ENCODE data around the gene DST. TPM values are rescaled to one million over a fixed set of nuclear protein-coding genes. Genes with fewer than 3 reads are reported as not detected.

The DST gene
- total RNA-seq, 1 donor from 2014 or later = 6.0 TPM

DNA sequence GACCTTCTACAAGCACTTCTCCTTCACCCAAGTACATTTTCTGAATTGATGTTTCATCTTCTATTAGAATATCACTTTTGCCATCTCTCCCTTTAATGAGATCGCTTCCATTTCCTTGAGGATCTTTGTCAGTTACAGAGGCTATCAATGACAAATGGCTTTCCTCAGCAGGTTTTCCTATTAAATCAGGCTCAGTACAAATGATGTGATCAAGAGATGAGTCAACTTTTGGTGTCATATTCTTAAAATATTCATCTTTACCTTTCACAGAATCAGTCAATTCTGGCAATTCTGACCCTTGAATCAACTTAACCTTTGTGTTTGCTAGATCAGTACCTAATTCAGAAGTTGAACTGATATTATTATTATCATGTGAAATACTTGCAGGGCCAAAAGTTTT lies 37.3 kb downstream of the DST start:
- Mint-ChIP-seq H3K27ac (no peak overlapping the region), H3K4me1 (ENCODE audit: low read depth) (no peaks in the 10 kb centered on the region), H3K4me3 (no peak overlapping the region), H3K36me3 (ENCODE audit: low read depth) (no peaks in the 10 kb centered on the region), H3K27me3 (ENCODE audit: insufficient read depth) (peaks cover 13% of the 10 kb centered on the region), H3K9me3 (no peaks in the 10 kb centered on the region)
- DNase-seq (ENCODE audit: low spot score) = no peak
- intact Hi-C loops (cut with micrococcal nuclease) = no loop called here

DNA sequence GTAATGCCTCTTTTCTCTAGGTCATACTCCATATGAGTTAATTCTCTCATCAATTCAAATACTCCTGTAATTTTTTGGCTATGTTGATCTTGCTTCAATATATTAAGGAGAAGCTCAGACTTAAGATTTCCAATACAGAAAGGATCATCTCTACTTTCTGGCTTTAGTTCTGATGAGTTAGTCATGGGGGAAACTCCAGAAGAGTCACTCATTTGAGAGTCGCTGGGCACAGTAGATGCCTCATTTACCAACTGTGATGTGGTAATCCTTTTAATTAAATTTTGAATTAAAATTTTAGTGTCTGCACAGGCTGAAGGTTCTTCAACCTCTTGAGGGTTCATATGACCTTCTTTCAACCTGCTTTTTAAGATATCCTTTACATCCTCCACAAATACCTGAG lies 38.5 kb downstream of the DST start:
- DNase-seq (ENCODE audit: low spot score) = no peak
- peaks cover 13% of the 10 kb centered on the region for H3K27me3 Mint-ChIP-seq (ENCODE audit: insufficient read depth)
- no peak overlapping the region for H3K27ac Mint-ChIP-seq
- no peaks in the 10 kb centered on the region for H3K4me1 Mint-ChIP-seq (ENCODE audit: low read depth)
- intact Hi-C loops (cut with micrococcal nuclease) = no loop called here
- no peak overlapping the region for H3K4me3 Mint-ChIP-seq
- no peaks in the 10 kb centered on the region for H3K36me3 Mint-ChIP-seq (ENCODE audit: low read depth)
- no peaks in the 10 kb centered on the region for H3K9me3 Mint-ChIP-seq

DNA sequence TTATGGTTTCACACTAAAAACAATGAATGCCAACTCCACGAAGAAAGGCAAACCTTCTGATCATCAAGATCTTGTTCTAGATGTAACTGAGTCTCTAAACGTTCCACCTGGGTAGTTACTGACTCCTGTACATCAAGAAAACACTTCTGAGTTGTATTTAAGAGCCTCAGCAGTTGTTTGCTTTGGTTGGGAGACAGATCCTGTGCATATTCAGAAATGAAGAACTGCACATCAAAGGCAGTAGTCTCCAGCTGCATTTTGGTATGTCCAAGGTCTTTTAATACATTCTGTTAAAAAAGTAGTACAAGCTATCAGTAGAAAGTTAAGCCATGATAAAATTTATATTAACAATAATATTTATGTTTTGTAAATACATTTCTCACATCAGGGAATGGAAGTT lies 41.3 kb downstream of the DST start:
- no peak for DNase-seq (ENCODE audit: low spot score)
- no peaks in the 10 kb centered on the region for H3K4me1 Mint-ChIP-seq (ENCODE audit: low read depth)
- intact Hi-C loops (cut with micrococcal nuclease) = no loop called here
- peaks cover 10% of the 10 kb centered on the region for H3K27me3 Mint-ChIP-seq (ENCODE audit: insufficient read depth)
- no peak overlapping the region for H3K27ac Mint-ChIP-seq
- H3K9me3 Mint-ChIP-seq = no peaks in the 10 kb centered on the region
- no peaks in the 10 kb centered on the region for H3K36me3 Mint-ChIP-seq (ENCODE audit: low read depth)
- no peak overlapping the region for H3K4me3 Mint-ChIP-seq

DNA sequence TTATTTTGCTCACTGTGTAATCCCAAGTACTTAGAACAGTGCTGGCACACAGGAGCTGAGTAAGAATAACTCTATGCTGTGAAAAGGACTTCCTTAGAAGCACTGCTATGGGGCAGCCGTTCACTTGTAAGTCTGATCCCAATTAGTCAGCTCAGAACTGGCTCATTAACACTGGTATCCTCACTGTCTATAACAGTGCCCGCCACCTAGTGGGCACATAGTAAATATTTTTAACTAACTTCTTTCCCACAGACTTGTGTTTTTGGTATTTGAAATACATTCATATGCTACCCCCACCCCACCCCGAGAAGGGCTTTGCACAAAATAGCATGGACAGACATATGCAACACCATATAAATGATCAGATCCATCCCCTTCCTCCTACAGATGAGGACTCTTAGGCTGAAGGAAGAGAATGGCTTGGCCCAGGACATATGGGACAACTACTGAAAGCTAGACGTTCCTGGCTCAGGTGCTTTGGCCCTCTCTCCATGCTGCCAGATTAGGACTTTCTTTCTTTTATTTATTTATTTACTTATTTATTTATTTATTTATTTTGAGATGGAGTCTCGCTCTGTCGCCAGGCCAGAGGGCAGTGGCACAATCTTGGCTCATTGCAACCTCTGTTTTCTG lies 47.1 kb downstream of the DST start:
- H3K4me3 Mint-ChIP-seq = no peak overlapping the region
- H3K27me3 Mint-ChIP-seq (ENCODE audit: insufficient read depth) = peaks cover 1% of the 10 kb centered on the region
- peaks cover 29% of the 10 kb centered on the region for H3K4me1 Mint-ChIP-seq (ENCODE audit: low read depth)
- H3K9me3 Mint-ChIP-seq = no peaks in the 10 kb centered on the region
- peak; percentile 17 for DNase-seq (ENCODE audit: low spot score)
- intact Hi-C loops (cut with micrococcal nuclease) = loop anchor here (2.0 to 5.0 kb wide), 3 partner anchors 295 to 613 kb away; partner anchors contain the start of gene KIAA1586
- no peak overlapping the region for H3K27ac Mint-ChIP-seq
- H3K36me3 Mint-ChIP-seq (ENCODE audit: low read depth) = no peaks in the 10 kb centered on the region

DNA sequence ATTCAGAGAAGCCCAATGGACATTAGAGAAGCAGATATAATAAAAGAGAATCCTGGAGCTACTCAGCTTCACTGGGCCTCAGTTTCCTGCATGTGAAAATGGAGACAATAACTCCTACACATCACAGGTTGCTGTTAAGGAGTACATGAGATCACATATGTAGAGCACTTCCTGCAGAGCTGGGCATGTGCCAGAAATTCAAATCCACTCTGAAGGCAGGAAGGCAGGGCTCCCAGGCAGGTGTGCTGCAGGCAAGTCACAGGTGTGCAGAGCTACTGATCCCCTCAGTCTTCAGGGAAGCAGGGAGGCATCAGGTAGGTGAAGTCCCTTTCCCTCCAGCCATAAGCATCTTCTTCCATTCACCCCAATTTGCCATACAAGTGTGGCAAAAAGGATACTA lies 48.0 kb downstream of the DST start:
- no peak overlapping the region for H3K4me3 Mint-ChIP-seq
- no peaks in the 10 kb centered on the region for H3K9me3 Mint-ChIP-seq
- no peak overlapping the region for H3K27ac Mint-ChIP-seq
- H3K4me1 Mint-ChIP-seq (ENCODE audit: low read depth) = peaks cover 29% of the 10 kb centered on the region
- H3K36me3 Mint-ChIP-seq (ENCODE audit: low read depth) = no peaks in the 10 kb centered on the region
- intact Hi-C loops (cut with micrococcal nuclease) = loop anchor here (1.0 to 5.0 kb wide), 5 partner anchors 136 to 722 kb away; partner anchors contain the start of gene KIAA1586
- no peak for DNase-seq (ENCODE audit: low spot score)
- peaks cover 2% of the 10 kb centered on the region for H3K27me3 Mint-ChIP-seq (ENCODE audit: insufficient read depth)

DNA sequence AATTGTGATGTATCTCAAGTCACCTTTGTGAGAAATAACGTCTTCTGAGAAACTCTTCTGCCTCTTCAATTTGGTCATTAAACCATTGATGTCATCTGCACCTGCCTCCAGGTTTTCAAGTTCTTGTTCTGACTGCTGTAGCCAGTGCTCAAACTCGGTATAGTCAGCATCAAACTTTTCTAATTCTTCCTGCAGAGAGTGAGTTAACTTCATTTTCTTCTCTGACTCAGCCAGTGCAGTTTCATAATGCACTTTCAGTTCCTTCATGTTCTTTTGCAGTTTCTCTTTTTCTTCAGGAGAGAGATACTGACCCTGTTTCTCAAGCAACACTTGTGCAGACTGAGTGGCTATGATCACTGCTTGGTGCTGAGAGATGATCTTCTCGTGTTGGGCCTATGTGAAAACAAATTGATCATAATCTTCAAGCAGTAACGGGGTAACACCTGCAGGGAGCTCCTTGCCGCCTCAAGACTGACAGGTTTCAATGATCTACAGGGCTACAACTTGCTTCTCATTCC lies 48.8 kb downstream of the DST start:
- intact Hi-C loops (cut with micrococcal nuclease) = loop anchor here (1.0 to 2.0 kb wide), 7 partner anchors 24 to 722 kb away; no protein-coding TSS in a partner anchor
- no peaks in the 10 kb centered on the region for H3K9me3 Mint-ChIP-seq
- H3K36me3 Mint-ChIP-seq (ENCODE audit: low read depth) = no peaks in the 10 kb centered on the region
- peak overlapping the region; percentile 52 for H3K4me3 Mint-ChIP-seq
- peaks cover 29% of the 10 kb centered on the region for H3K4me1 Mint-ChIP-seq (ENCODE audit: low read depth)
- H3K27me3 Mint-ChIP-seq (ENCODE audit: insufficient read depth) = peaks cover 2% of the 10 kb centered on the region
- peak; percentile 23 for DNase-seq (ENCODE audit: low spot score)
- H3K27ac Mint-ChIP-seq = peak overlapping the region; percentile 52

DNA sequence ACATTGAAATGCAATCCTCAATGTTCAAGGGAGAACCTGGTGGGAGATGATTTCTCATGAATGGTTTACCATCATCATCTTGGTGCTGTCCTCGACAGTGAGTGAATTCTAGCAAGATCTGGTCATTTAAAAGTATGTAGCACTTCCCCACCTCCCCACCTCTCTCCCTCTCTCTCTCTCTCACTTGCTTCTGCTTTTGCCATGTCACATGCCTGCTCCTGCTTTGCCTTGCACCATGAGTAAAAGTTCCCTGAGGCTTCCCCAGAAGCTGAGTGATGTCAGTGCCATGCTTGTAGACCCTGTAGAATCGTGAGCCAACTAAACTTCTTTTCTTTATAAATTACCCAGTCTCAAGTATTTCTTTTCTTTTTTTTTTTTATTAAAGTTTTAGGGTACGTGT lies 60.5 kb downstream of the DST start:
- H3K27ac Mint-ChIP-seq = no peak overlapping the region
- no peak for DNase-seq (ENCODE audit: low spot score)
- no peaks in the 10 kb centered on the region for H3K4me1 Mint-ChIP-seq (ENCODE audit: low read depth)
- intact Hi-C loops (cut with micrococcal nuclease) = no loop called here
- H3K9me3 Mint-ChIP-seq = no peaks in the 10 kb centered on the region
- H3K36me3 Mint-ChIP-seq (ENCODE audit: low read depth) = no peaks in the 10 kb centered on the region
- no peak overlapping the region for H3K4me3 Mint-ChIP-seq
- no peaks in the 10 kb centered on the region for H3K27me3 Mint-ChIP-seq (ENCODE audit: insufficient read depth)

DNA sequence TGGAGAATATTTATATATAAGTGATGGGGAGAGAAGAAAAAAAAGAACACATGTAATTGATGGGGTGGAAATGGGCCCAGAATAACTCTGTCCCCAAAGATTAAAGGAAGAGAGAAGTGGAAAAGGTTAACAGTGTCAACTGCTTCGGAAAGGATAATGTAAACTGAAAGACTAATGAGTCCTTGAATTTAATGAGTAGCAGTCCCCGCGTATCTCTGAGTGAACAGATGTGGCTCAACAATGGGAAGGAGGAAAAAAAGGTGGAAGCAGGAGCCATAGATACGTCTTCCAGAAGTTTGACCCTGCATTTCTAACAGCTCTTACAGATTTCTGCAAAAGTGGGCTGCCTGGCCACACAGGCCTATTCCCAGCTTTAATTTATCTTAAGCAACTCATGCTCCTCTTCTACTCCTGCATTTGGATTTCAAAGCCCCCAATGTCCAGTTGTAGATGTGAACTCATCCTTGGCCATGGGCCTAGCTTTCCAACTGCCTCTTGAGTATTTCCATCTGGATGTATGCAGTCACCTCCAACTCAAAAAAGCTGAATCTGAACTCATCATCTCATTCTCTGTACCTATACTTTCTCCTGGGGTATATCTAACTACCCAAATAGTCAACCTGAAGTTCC lies 61.3 kb downstream of the DST start:
- H3K36me3 Mint-ChIP-seq (ENCODE audit: low read depth) = no peaks in the 10 kb centered on the region
- H3K27me3 Mint-ChIP-seq (ENCODE audit: insufficient read depth) = no peaks in the 10 kb centered on the region
- H3K4me1 Mint-ChIP-seq (ENCODE audit: low read depth) = no peaks in the 10 kb centered on the region
- H3K9me3 Mint-ChIP-seq = no peaks in the 10 kb centered on the region
- intact Hi-C loops (cut with micrococcal nuclease) = no loop called here
- no peak for DNase-seq (ENCODE audit: low spot score)
- no peak overlapping the region for H3K27ac Mint-ChIP-seq
- no peak overlapping the region for H3K4me3 Mint-ChIP-seq

DNA sequence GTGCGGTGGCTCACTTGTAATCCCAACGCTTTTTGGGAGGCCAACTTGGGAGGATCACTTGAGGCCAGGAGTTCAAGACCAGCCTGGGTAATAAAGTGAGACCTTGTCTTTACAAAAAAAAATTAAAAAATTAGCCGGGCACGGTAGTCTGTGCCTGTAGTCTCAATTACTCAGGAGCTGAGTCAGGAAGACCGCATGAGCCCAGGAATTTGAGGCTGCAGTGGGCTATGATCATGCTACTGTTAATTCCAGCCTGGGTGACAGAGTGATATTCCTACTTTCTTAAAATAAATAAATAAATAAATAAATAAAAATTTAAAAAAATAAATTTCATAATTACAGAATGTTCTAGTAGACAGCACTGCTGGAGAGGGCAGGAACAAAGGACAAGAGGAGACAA lies 62.4 kb downstream of the DST start:
- Mint-ChIP-seq H3K4me1 (ENCODE audit: low read depth) (no peaks in the 10 kb centered on the region), H3K4me3 (no peak overlapping the region), H3K9me3 (no peaks in the 10 kb centered on the region), H3K27me3 (ENCODE audit: insufficient read depth) (no peaks in the 10 kb centered on the region), H3K27ac (no peak overlapping the region), H3K36me3 (ENCODE audit: low read depth) (no peaks in the 10 kb centered on the region)
- no peak for DNase-seq (ENCODE audit: low spot score)
- intact Hi-C loops (cut with micrococcal nuclease) = no loop called here

DNA sequence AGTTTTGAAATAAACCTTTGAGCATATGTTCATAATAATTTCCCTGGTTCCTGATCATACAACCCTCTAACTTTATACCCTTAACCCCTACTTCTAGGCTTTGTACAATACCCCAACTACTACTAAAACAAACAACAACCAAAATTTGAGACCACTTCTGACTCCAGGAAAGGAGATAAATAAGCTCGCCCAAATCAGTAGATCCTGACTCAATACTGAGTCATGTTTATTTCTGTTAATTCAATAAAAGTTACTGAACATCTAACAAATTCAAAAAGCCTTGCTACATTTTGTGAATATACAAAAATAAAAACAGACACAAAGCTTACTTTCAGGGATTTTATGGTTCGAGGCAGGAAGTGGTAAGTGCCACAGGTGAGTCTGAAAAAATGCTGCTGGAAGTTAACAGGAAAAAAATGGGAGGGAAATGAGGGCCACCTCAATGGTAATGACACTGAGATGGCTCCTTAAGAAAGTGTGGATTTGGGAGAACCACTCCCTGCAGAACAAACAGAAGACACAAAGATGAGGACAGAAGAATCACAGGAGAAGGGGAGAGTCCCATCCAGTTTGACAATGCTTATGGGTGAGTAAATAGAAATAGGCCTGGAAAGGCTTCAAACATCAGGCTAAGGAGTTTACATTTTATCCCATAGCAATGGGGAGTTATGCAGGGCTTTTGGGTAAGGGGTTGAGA lies 63.4 kb downstream of the DST start:
- Mint-ChIP-seq H3K4me3 (no peak overlapping the region), H3K27me3 (ENCODE audit: insufficient read depth) (no peaks in the 10 kb centered on the region), H3K4me1 (ENCODE audit: low read depth) (no peaks in the 10 kb centered on the region), H3K9me3 (no peaks in the 10 kb centered on the region), H3K27ac (no peak overlapping the region), H3K36me3 (ENCODE audit: low read depth) (no peaks in the 10 kb centered on the region)
- no peak for DNase-seq (ENCODE audit: low spot score)
- intact Hi-C loops (cut with micrococcal nuclease) = no loop called here

DNA sequence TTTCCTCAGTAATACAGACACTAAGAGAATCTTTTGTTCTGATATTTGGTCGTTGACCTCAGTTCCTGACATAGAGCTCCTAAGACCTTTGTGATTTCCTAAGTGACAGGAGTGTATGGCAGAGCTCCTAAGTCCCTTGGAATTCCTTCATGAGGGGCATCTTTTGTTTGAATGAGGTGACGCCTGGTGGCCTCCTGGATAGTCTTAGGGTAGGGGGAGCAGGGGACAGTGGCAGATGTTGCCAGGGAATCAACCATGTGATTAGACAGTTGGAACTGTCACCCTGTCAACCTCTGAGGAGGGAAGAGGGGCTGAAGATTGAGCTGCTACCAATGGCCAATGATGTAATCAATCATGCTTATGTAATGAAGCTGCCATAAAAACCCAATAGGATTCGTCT lies 67.0 kb downstream of the DST start:
- Mint-ChIP-seq H3K27me3 (ENCODE audit: insufficient read depth) (no peaks in the 10 kb centered on the region), H3K4me1 (ENCODE audit: low read depth) (no peaks in the 10 kb centered on the region), H3K36me3 (ENCODE audit: low read depth) (no peaks in the 10 kb centered on the region), H3K9me3 (no peaks in the 10 kb centered on the region), H3K27ac (no peak overlapping the region), H3K4me3 (no peak overlapping the region)
- no peak for DNase-seq (ENCODE audit: low spot score)
- intact Hi-C loops (cut with micrococcal nuclease) = no loop called here

DNA sequence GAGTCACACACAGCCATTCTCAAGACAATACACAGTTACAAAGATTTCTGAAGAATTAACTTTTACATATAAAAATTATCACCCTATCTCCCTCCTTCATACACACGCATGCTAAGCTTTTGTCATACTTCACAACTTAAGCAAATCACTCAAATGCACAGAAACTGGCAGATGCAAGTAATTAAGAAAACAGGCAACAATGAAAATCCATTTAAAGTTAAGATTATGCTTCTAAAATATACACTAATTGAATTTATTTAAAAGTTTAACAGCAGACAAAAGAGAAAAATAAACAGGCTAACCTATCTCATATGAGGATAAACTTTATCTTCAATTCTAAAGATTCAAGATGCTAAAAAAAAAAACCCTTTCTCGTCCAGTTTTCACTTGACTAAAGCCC lies 68.4 kb downstream of the DST start:
- no peak overlapping the region for H3K4me3 Mint-ChIP-seq
- intact Hi-C loops (cut with micrococcal nuclease) = no loop called here
- no peaks in the 10 kb centered on the region for H3K27me3 Mint-ChIP-seq (ENCODE audit: insufficient read depth)
- H3K27ac Mint-ChIP-seq = no peak overlapping the region
- H3K9me3 Mint-ChIP-seq = no peaks in the 10 kb centered on the region
- no peak for DNase-seq (ENCODE audit: low spot score)
- no peaks in the 10 kb centered on the region for H3K4me1 Mint-ChIP-seq (ENCODE audit: low read depth)
- no peaks in the 10 kb centered on the region for H3K36me3 Mint-ChIP-seq (ENCODE audit: low read depth)

DNA sequence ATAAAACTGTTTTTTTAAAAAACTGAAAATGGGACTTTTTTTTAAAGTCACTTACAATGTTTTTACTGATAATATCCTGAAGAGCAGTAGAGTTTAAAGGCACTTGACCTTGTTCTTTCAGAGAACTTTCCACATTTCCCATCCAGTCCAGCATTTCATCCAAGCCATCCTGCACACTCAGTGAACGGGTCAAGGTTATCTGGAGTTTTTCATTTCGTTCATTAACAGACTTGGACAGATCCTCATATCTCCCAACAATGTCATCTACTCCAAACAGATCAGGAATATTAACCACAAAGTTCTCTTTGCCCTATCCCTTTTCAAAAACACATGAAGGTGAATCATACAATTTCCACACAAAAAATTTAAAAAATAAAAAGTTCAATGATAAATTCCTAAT lies 69.1 kb downstream of the DST start:
- intact Hi-C loops (cut with micrococcal nuclease) = no loop called here
- Mint-ChIP-seq H3K4me1 (ENCODE audit: low read depth) (no peaks in the 10 kb centered on the region), H3K9me3 (no peaks in the 10 kb centered on the region), H3K36me3 (ENCODE audit: low read depth) (no peaks in the 10 kb centered on the region), H3K27me3 (ENCODE audit: insufficient read depth) (no peaks in the 10 kb centered on the region), H3K27ac (no peak overlapping the region), H3K4me3 (no peak overlapping the region)
- DNase-seq (ENCODE audit: low spot score) = no peak
